ENCODE results near the gene ERGIC1.

The ERGIC1 gene

DNA sequence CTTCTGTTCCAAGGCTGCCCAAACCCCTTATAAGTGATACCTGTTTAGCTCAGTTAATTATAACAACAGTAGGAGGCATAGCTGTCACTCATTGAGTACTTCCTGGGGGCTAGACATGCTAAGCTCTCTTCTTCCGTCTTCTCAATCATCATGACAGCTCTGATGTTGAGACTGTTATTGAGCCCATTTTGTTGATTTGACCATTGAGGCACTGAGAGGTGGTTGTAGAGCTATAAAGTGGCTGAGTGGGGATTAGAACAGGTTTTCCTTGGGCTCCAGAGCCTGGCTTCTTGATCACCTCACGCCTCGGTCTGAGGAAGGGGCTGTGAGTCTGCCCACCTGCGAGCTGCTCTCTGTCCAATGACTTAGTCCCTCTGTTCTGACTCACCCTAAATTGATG lies 99.2 kb downstream of the ERGIC1 start:
- TF ChIP-seq, protein P1, sequence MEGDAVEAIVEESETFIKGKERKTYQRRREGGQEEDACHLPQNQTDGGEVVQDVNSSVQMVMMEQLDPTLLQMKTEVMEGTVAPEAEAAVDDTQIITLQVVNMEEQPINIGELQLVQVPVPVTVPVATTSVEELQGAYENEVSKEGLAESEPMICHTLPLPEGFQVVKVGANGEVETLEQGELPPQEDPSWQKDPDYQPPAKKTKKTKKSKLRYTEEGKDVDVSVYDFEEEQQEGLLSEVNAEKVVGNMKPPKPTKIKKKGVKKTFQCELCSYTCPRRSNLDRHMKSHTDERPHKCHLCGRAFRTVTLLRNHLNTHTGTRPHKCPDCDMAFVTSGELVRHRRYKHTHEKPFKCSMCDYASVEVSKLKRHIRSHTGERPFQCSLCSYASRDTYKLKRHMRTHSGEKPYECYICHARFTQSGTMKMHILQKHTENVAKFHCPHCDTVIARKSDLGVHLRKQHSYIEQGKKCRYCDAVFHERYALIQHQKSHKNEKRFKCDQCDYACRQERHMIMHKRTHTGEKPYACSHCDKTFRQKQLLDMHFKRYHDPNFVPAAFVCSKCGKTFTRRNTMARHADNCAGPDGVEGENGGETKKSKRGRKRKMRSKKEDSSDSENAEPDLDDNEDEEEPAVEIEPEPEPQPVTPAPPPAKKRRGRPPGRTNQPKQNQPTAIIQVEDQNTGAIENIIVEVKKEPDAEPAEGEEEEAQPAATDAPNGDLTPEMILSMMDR (conservative IDR thresholded peaks at IDR 0.05), result no peak
- H3K27ac ChIP-seq, result no peak overlapping the region

DNA sequence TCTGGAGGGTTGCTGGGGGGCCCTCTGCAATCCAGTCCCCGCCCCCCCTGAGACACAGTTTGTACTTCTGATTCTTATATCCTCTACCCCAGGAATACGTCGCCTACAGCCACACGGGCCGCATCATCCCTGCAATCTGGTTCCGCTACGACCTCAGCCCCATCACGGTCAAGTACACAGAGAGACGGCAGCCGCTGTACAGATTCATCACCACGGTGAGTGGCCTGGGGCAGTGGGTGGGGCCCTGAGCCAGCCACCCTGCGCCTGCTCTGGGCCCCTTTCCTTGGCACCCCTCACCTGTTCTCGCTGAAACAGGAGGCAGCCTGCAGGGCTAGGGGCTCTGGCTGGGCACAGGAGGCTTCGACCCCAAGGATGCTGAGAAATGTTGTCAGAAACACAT lies 101.0 kb downstream of the ERGIC1 start:
- TF ChIP-seq, protein P1 (conservative IDR thresholded peaks at IDR 0.05), result no peak
- no peak overlapping the region for H3K27ac ChIP-seq

DNA sequence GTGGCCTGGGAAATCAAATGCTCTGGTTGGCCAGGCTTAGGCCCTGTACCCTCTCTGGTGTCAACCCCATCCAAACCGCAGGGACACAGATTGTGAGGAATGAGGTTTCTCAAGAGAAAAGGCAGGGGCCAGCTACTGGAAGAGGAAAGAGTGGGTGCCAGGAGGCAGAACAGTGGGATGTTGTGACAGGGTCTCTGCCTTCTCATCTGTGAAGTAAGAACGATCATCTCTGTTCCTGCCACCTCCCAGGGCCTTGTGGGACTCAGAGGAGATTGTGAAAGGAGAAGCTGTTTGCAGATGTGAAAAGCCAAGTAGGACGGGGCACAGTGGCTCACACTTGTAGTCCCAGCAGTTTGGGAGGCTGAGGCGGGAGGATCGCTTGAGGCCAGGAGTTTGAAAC lies 102.3 kb downstream of the ERGIC1 start:
- no peak overlapping the region for H3K27ac ChIP-seq
- TF ChIP-seq, protein P1 (conservative IDR thresholded peaks at IDR 0.05), result no peak

DNA sequence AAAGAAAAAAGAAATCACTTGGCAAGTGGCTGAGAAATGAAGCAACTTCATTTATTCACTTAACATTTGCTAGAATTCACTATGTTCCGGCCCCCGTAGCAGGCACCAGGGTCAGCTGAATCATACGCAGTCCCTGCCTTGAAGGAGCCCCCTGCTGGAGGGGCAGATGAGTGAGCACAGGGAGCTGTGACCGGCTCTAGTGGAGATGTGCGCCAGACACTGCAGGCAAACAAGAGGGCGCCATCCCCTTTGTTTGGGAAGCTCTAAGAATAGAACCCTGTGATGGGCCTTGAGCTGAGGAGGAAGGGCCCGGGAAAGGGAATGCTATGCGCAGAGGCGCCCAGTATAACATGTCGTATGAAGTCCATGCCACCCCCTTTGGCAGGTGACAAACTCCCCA lies 105.0 kb downstream of the ERGIC1 start:
- TF ChIP-seq, protein P1 (conservative IDR thresholded peaks at IDR 0.05), result peak; percentile 49
- H3K27ac ChIP-seq, result no peak overlapping the region

DNA sequence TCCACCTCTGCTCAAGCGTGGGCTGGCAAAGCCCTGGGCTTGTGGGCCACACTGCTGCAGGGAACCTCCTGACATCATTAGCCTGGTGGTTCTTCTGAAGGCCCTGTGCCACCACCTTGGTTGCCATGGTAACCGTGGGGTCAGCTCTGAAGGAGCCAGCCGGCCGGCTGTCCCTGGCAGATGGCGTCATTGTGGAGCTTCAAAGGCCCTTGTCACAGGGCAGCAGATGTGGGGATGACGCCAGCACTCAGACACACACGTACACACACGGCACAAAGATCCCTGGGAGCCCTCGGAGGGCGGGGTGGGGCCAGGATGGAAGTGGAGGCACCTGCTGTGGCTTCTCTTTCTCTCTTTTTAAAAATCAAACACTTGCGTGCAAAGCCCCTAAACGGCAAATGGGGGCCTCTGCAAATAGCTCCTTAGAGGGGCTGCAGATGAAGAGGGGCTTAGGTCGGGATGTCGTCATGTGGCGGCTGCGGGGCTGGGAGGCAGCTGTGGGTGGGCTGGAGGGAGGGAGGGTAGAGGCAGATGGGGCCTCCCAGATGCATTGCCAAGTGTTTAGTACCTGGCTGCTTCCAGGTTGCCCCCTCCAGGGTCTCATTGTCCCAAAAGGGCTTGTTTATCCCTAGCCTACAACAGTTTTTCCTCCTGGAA lies 105.7 kb downstream of the ERGIC1 start:
- H3K27ac ChIP-seq, result no peak overlapping the region
- TF ChIP-seq, protein P1 (conservative IDR thresholded peaks at IDR 0.05), result no peak

DNA sequence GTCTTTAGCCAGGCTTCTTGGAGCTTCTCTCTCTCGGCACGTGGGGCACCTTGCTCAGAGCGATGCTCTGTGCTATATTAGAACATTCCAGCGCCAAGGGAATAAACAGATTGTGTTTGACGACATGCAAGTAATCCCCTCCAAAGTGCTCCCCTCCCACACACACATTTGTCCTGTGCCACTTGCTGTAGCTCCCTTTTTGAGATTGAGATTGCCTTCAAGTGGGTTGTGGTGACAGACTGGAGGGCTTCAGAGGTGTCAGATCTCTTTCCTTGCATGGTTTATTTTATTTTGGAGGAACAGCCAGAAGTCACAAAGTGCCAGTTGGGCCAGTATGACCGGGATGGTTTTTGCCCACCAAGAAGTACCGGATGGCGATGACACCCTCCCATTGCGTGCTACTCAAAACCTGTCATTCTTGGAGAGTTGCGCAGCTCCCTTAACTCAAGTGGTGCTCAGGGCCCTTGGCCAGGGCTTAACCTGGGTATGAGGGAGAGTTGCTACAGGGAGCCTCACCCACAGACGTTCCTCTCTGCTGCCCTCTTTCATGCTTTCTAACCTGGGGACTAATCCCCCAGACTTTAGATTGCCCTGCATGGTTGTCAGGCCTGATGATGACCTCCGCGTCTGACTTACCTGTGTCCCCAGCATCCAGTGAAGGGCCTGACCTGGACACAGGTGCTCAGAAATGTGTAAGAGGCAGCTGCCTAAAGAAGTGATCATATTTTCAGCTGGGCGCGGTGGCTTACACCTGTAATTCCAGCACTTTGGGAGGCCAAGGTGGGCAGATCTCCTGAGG lies 106.4 kb downstream of the ERGIC1 start:
- TF ChIP-seq, protein P1 (conservative IDR thresholded peaks at IDR 0.05), result no peak
- no peak overlapping the region for H3K27ac ChIP-seq

DNA sequence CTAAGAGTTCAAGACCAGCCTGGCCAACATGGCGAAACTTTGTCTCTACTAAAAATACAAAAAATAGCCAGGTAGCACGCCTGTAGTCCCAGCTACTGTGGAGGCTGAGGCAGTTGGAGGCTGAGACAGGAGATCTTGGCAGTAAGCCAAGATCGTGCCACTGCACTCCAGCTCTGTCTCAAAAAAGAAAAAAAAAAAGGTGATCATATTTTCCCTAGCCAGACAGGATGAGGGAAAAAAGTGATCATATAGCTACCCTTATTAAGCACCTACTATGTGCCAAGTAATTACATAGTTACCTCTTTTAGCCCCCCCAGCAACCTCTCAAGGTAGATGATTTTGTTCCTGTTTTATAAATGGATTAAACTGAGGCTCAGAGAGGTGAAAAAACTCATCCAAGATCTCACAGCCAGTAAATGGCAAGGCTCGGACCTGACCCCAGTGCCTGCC lies 107.0 kb downstream of the ERGIC1 start:
- no peak overlapping the region for H3K27ac ChIP-seq
- TF ChIP-seq, protein P1 (conservative IDR thresholded peaks at IDR 0.05), result no peak

Data from VCaP (cell line).